Endothelial cell of umbilical vein (primary cell): ENCODE results near the gene EREG. TPM values are rescaled to one million over a fixed set of nuclear protein-coding genes. Genes with fewer than 3 reads are reported as not detected.

ENCODE experiments used
- BruUV-seq: library from RNA; stranded (reverse); fragments of 400-500 nt; replicated peaks from 2 replicates; lab custom pipeline; 2021; lab: Mats Ljungman, UMichigan
- CTCF ChIA-PET: fragments of 300-600, 350-600 bp; sonication (Branson Sonifier 250); formaldehyde crosslinking; loops from one replicate; lab custom pipeline; 2021; ENCODE audit warnings: antibody characterized with exemption, inconsistent platforms; lab: Charles Lee
- POLR2A ChIA-PET: fragments of 300-600, 350-600 bp; sonication (Branson Sonifier 250); formaldehyde crosslinking; loops from one replicate; lab custom pipeline; 2021; ENCODE audit warnings: antibody characterized with exemption, inconsistent platforms; lab: Charles Lee
- DNase-seq: peaks from one replicate; pipeline ENCODE4 v3.0.0-alpha.2; 2011; ENCODE audit warnings: low read depth, low spot score
- FAIRE-seq: peaks from 2 replicates; lab custom pipeline; 2011; peaks lifted over from hg19 to GRCh38; lab: Jason Lieb, UNC
- H2AFZ ChIP-seq: 2 replicates; pipeline ENCODE4 v1.6.0; 2012; ENCODE audit warnings: low read depth, low read length, control low read depth, inconsistent platforms
- H3K27ac ChIP-seq: 2 replicates; pipeline ENCODE4 v1.5.1; 2011; ENCODE audit warnings: low read depth, mild to moderate bottlenecking, control low read depth, low read length, moderate library complexity; ENCODE audit not compliant: insufficient read depth
- H3K27me3 ChIP-seq, 2 experiments: 2 replicates each; pipeline versions ENCODE4 v1.6.0 to v1.6.1; 2011; ENCODE audit warnings: low read length in 2 of 2, mixed read lengths in 1 of 2; ENCODE audit not compliant: control insufficient read depth in 2 of 2, insufficient read depth in 2 of 2
- H3K36me3 ChIP-seq, 2 experiments: 2 replicates in 1 of 2; 3 replicates in 1 of 2; pipeline ENCODE4 v1.5.1; 2011; ENCODE audit warnings: low read length in 2 of 2, mild to moderate bottlenecking in 1 of 2, moderate library complexity in 1 of 2; ENCODE audit not compliant: control insufficient read depth in 2 of 2, insufficient read depth in 2 of 2; ENCODE audit errors: extremely low read depth in 1 of 2
- H3K4me1 ChIP-seq: 3 replicates; pipeline ENCODE4 v1.5.1; 2011; ENCODE audit warnings: mild to moderate bottlenecking, low read length; ENCODE audit not compliant: control insufficient read depth, insufficient read depth; ENCODE audit errors: extremely low read depth
- H3K4me2 ChIP-seq: 2 replicates; pipeline ENCODE4 v1.6.1; 2011; ENCODE audit warnings: low read length, control low read depth, mixed read lengths; ENCODE audit not compliant: insufficient read depth
- H3K4me3 ChIP-seq, 3 experiments: fragments of 200-600 bp in 1 of 3; sonication (generic), shearing (Covaris generic) in 1 of 3; replicated peaks in 1 of 3; 2 replicates each; pipeline ENCODE4 v1.5.1; 2011 to 2016; ENCODE audit warnings: control low read depth in 3 of 3, low read length in 3 of 3, mild to moderate bottlenecking in 2 of 3, inconsistent platforms in 1 of 3, low read depth in 1 of 3, moderate library complexity in 1 of 3; ENCODE audit not compliant: insufficient read depth in 1 of 3
- H3K79me2 ChIP-seq: 2 replicates; pipeline ENCODE4 v1.6.0; 2012; ENCODE audit warnings: low read length, inconsistent platforms; ENCODE audit not compliant: control insufficient read depth, insufficient read depth
- H3K9ac ChIP-seq: replicated peaks from 2 replicates; pipeline ENCODE3; 2011; ENCODE audit warnings: low read length, control low read depth; ENCODE audit not compliant: insufficient read depth; ENCODE audit errors: extremely low read depth
- H3K9me1 ChIP-seq: replicated peaks from 3 replicates; pipeline ENCODE4 v1.6.0; 2011; ENCODE audit warnings: mild to moderate bottlenecking, low read length; ENCODE audit not compliant: control insufficient read depth, insufficient read depth; ENCODE audit errors: extremely low read depth
- H3K9me3 ChIP-seq: replicated peaks from 2 replicates; pipeline ENCODE4 v1.5.1; 2012; ENCODE audit warnings: low read length, inconsistent platforms; ENCODE audit not compliant: control insufficient read depth, insufficient read depth
- H4K20me1 ChIP-seq: replicated peaks from 2 replicates; pipeline ENCODE3; 2011; ENCODE audit warnings: mild to moderate bottlenecking, low read length; ENCODE audit not compliant: control insufficient read depth, insufficient read depth; ENCODE audit errors: extremely low read depth
- CTCF ChIP-seq, 2 donors: IDR thresholded peaks; 1 replicate in 1 of 2; 2 replicates in 1 of 2; pipeline ENCODE4 v1.5.1; 2011; ENCODE audit warnings: low read length in 2 of 2, mild to moderate bottlenecking in 2 of 2, moderate library complexity in 2 of 2, control low read depth in 1 of 2, inconsistent platforms in 1 of 2, low read depth in 1 of 2; ENCODE audit not compliant: insufficient read depth in 1 of 2; ENCODE audit errors: extremely low read depth in 1 of 2
- EZH2 ChIP-seq: IDR thresholded peaks from 2 replicates; pipeline ENCODE4 v1.6.1; 2012; ENCODE audit warnings: borderline replicate concordance, low read depth, mild to moderate bottlenecking, moderate library complexity, low read length, inconsistent platforms; ENCODE audit not compliant: severe bottlenecking
- FOS ChIP-seq: IDR thresholded peaks from 2 replicates; pipeline ENCODE4 v1.6.1; 2011; ENCODE audit warnings: mild to moderate bottlenecking, low read length, moderate library complexity, borderline replicate concordance; ENCODE audit not compliant: insufficient read depth
- GATA2 ChIP-seq: IDR thresholded peaks from 2 replicates; pipeline ENCODE4 v1.7.0; 2011; ENCODE audit warnings: low read depth, mild to moderate bottlenecking, moderate library complexity, mixed read lengths, low read length; ENCODE audit not compliant: insufficient read length, insufficient read depth
- JUN ChIP-seq: IDR thresholded peaks from 2 replicates; pipeline ENCODE4 v1.6.1; 2011; ENCODE audit warnings: borderline replicate concordance, low read depth; ENCODE audit not compliant: insufficient read length, insufficient read depth
- MAX ChIP-seq: IDR thresholded peaks from 2 replicates; pipeline ENCODE4 v1.6.1; 2011; ENCODE audit not compliant: insufficient read depth, insufficient read length
- MYC ChIP-seq: IDR thresholded peaks from one replicate; pipeline ENCODE4 v1.6.1; 2011; ENCODE audit warnings: mild to moderate bottlenecking, low read depth, low read length
- POLR2A ChIP-seq: IDR thresholded peaks from 2 replicates; pipeline ENCODE4 v1.6.1; 2012; ENCODE audit warnings: low read depth, mild to moderate bottlenecking, control low read depth, low read length
- POLR2AphosphoS5 ChIP-seq: IDR thresholded peaks from 2 replicates; pipeline ENCODE4 v1.6.1; 2012; ENCODE audit warnings: low read depth, mild to moderate bottlenecking, control low read depth, low read length, moderate library complexity; ENCODE audit not compliant: insufficient read depth
- dilution Hi-C: fragments of 300-500 bp; cut with MboI; formaldehyde crosslinking; loops from one replicate; pipeline ENCODE4 v1.15.0; 2019; ENCODE audit warnings: low sequenced_read_pairs; ENCODE audit not compliant: extremely low pct_ligation_motif_present
- intact Hi-C: fragments of 100-400 bp; cut with micrococcal nuclease; formaldehyde crosslinking; loops from one replicate; pipeline ENCODE4 v1.10.0; 2022
- polyA plus RNA-seq, 4 experiments: library from polyadenylated mRNA; depleted of rRNA in 3 of 4; stranded (reverse) in 3 of 4; unstranded in 1 of 4; fragments of >200 nt; gene quantifications; 2 replicates each; pipeline versions ENCODE4 v1.2.1 to v1.2.3, GENCODE V29; 2011 to 2012; ENCODE audit warnings: missing spikeins in 1 of 4
- total RNA-seq: library from RNA; stranded (reverse); gene quantifications from 2 replicates; pipeline ENCODE4 v1.2.3, GENCODE V29; 2021

Gene EREG
- total and polyA plus RNA-seq, 2 donors (not counting 3 experiments of a cell fraction or from before 2014, with no cell fraction given), result not detected

DNA sequence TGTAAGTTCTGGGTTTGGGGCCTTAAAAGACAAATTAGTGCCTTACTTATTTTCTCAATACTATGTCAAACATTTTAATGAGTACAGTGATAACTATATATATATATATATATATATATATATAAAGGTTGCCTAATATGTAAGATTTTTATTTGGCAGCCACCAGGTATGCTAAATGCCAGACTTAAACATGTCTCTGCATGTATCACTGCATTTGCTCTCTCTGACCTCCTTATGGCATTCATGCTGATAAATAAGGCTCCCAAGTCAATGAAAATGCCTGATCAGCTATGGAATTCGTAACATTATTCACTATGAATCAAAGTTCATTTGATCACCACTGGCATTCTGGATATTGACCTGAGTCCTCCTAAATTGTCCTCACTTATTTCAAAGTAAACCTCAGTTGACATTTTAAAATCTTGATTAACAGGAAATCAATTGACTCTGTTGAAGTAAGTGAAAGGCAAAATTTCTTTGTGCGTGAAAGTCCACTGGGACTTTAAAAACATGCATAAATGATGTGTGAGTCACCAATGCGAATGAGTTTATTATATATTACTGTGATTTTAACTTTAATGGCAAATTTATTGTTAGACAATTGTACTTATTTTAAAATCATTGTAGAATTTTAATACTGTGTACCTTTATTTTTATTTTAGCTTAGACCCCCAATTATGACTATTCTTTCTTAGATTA lies 50.8 kb downstream of the EREG start:
- intact Hi-C loops (loop anchor here (5.0 kb wide), 2 partner anchors 37 to 207 kb away; no protein-coding TSS in a partner anchor), dilution Hi-C loops (no loop called here)
- Histone ChIP-seq H3K4me1 (peaks cover 15% of the 10 kb centered on the region), H3K79me2 (no peaks in the 10 kb centered on the region), H2AFZ (no peak overlapping the region), H4K20me1 (no peaks in the 10 kb centered on the region), H3K9me3 (no peaks in the 10 kb centered on the region), H3K27me3 (no peaks in the 10 kb centered on the region), H3K9ac (no peak overlapping the region), H3K9me1 (no peaks in the 10 kb centered on the region), H3K4me3 (no peak overlapping the region), H3K4me2 (no peak overlapping the region), H3K36me3 (no peaks in the 10 kb centered on the region), H3K27ac (no peak overlapping the region)
- ChIA-PET CTCF (interaction anchor here (0.9 to 1.2 kb wide), 4 partner anchors 8 to 260 kb away, joined by 3 read pairs; no protein-coding TSS in a partner anchor), POLR2A (no interaction called here)
- no peak for TF ChIP-seq MYC
- TF ChIP-seq FOS, result no peak
- TF ChIP-seq MAX, result no peak
- TF ChIP-seq EZH2, result no peak
- no peak for TF ChIP-seq CTCF (IDR thresholded peaks at IDR 0.05; ENCODE audit: extremely low read depth in 1 of 2, insufficient read depth in 1 of 2, low read depth in 1 of 2, low read length in 2 of 2)
- no peak for TF ChIP-seq GATA2
- TF ChIP-seq JUN, result no peak
- TF ChIP-seq POLR2AphosphoS5, result no peak
- no peak for TF ChIP-seq POLR2A
- FAIRE-seq (no peak), DNase-seq (no peak)
- BruUV-seq, result no TSS peak
